H1 (cell line): ENCODE measurements around the gene NUTM2B. TPM values are rescaled to one million over a fixed set of nuclear protein-coding genes. Genes with fewer than 3 reads are reported as not detected.
"Not testable (repeated sequence)": the region's sequence is repeated elsewhere in the genome, so short reads cannot be mapped to it uniquely, and the experiment has no call there.

Experiments used
- CTCF ChIA-PET: fragments of 300-600 bp; sonication (Branson Sonifier 250); formaldehyde crosslinking; loops from one replicate; lab custom pipeline; 2021; ENCODE audit not compliant: partially characterized antibody; lab: Charles Lee
- POLR2A ChIA-PET: fragments of 300-600 bp; sonication (Branson Sonifier 250); formaldehyde crosslinking; loops from one replicate; lab custom pipeline; 2021; ENCODE audit warnings: inconsistent platforms; ENCODE audit not compliant: partially characterized antibody; lab: Charles Lee
- DNase-seq, 2 experiments: peaks; one replicate each; pipeline versions ENCODE4 v3.0.0 to v3.0.0-alpha.2; 2010 to 2022; ENCODE audit warnings: low spot score in 2 of 2, low read depth in 1 of 2, mixed read lengths in 1 of 2
- FAIRE-seq: peaks from 2 replicates; lab custom pipeline; 2011; peaks lifted over from hg19 to GRCh38; lab: Jason Lieb, UNC
- H2AFZ ChIP-seq: 2 replicates; pipeline ENCODE4 v1.8.1; 2012; ENCODE audit warnings: low read length, inconsistent platforms
- H2AK5ac ChIP-seq: 2 replicates; pipeline ENCODE4 v1.6.1; 2013; ENCODE audit warnings: low read depth, low read length
- H2BK120ac ChIP-seq: replicated peaks from 2 replicates; pipeline ENCODE3; 2013; ENCODE audit warnings: low read depth, low read length, inconsistent platforms
- H2BK12ac ChIP-seq: 2 replicates; pipeline ENCODE4 v1.6.1; 2013; ENCODE audit warnings: low read depth, low read length
- H2BK15ac ChIP-seq: 2 replicates; pipeline ENCODE4 v1.6.1; 2013; ENCODE audit warnings: low read length
- H2BK20ac ChIP-seq: 2 replicates; pipeline ENCODE4 v1.6.1; 2013; ENCODE audit warnings: low read length
- H2BK5ac ChIP-seq: 2 replicates; pipeline ENCODE4 v1.6.1; 2013; ENCODE audit warnings: low read depth, low read length
- H3K14ac ChIP-seq: 2 replicates; pipeline ENCODE4 v1.6.1; 2013; ENCODE audit warnings: inconsistent platforms; ENCODE audit not compliant: insufficient read length
- H3K18ac ChIP-seq: 2 replicates; pipeline ENCODE4 v1.6.1; 2013; ENCODE audit warnings: low read length; ENCODE audit errors: extremely low read depth
- H3K23ac ChIP-seq: 2 replicates; pipeline ENCODE4 v1.6.1; 2013; ENCODE audit warnings: inconsistent platforms; ENCODE audit not compliant: insufficient read length
- H3K23me2 ChIP-seq: 2 replicates; pipeline ENCODE4 v1.6.1; 2013; ENCODE audit warnings: low read depth, low read length
- H3K27ac ChIP-seq: 2 replicates; pipeline ENCODE4 v1.6.1; 2011; ENCODE audit warnings: low read depth, low read length, inconsistent platforms
- H3K27me3 ChIP-seq, 4 experiments: replicated peaks in 1 of 4; 1 replicate in 1 of 4; 2 replicates in 3 of 4; pipeline versions ENCODE4 v1.6.1 to v1.8.1; 2011 to 2013; ENCODE audit warnings: low read length in 3 of 4, mild to moderate bottlenecking in 3 of 4, inconsistent platforms in 2 of 4, mixed read lengths in 2 of 4, moderate library complexity in 1 of 4; ENCODE audit not compliant: control insufficient read depth in 3 of 4, insufficient read depth in 3 of 4; ENCODE audit errors: extremely low read depth in 1 of 4
- H3K36me3 ChIP-seq, 4 experiments: 2 replicates each; pipeline versions ENCODE4 v1.6.1 to v1.8.1; 2011 to 2013; ENCODE audit warnings: mild to moderate bottlenecking in 4 of 4, low read length in 3 of 4, moderate library complexity in 2 of 4, control low read depth in 1 of 4, inconsistent platforms in 1 of 4; ENCODE audit not compliant: insufficient read depth in 4 of 4, control insufficient read depth in 2 of 4
- H3K4ac ChIP-seq: replicated peaks from 2 replicates; pipeline ENCODE3; 2013; ENCODE audit warnings: low read length, low read depth, mixed read lengths, inconsistent platforms; ENCODE audit not compliant: insufficient read length
- H3K4me1 ChIP-seq, 4 experiments: replicated peaks in 1 of 4; 1 replicate in 1 of 4; 2 replicates in 3 of 4; pipeline versions ENCODE4 v1.6.1 to v1.8.1; 2011 to 2013; ENCODE audit warnings: low read length in 3 of 4, inconsistent platforms in 2 of 4, mixed read lengths in 1 of 4; ENCODE audit not compliant: insufficient read depth in 4 of 4, control insufficient read depth in 3 of 4
- H3K4me2 ChIP-seq, 2 experiments: 2 replicates each; pipeline versions ENCODE4 v1.6.1 to v1.8.1; 2011 to 2013; ENCODE audit warnings: low read depth in 2 of 2, low read length in 2 of 2, control low read depth in 1 of 2, inconsistent platforms in 1 of 2, mild to moderate bottlenecking in 1 of 2; ENCODE audit not compliant: insufficient read depth in 1 of 2
- H3K4me3 ChIP-seq, 4 experiments: fragments of 200-600, 300-600 bp in 1 of 4; sonication (generic), shearing (Covaris generic), sonication (Bioruptor Twin) in 1 of 4; 2 replicates each; pipeline versions ENCODE4 v1.5.1 to v1.8.1; 2011 to 2016; ENCODE audit warnings: low read length in 4 of 4, low read depth in 3 of 4, control low read depth in 2 of 4, inconsistent platforms in 2 of 4, mild to moderate bottlenecking in 2 of 4, mixed read lengths in 1 of 4, moderate library complexity in 1 of 4; ENCODE audit not compliant: insufficient read depth in 2 of 4; ENCODE audit errors: extremely low read depth in 1 of 4
- H3K56ac ChIP-seq: replicated peaks from 2 replicates; pipeline ENCODE3; 2013; ENCODE audit warnings: low read depth, mild to moderate bottlenecking, mixed read lengths, low read length, inconsistent platforms; ENCODE audit not compliant: insufficient read length
- H3K79me1 ChIP-seq: 2 replicates; pipeline ENCODE4 v1.6.1; 2013; ENCODE audit warnings: low read depth, low read length, control low read depth
- H3K79me2 ChIP-seq, 2 experiments: 2 replicates each; pipeline versions ENCODE4 v1.6.1 to v1.8.1; 2012 to 2013; ENCODE audit warnings: low read length in 2 of 2, mild to moderate bottlenecking in 2 of 2, inconsistent platforms in 1 of 2; ENCODE audit not compliant: insufficient read depth in 2 of 2, control insufficient read depth in 1 of 2
- H3K9ac ChIP-seq, 4 experiments: replicated peaks in 1 of 4; 1 replicate in 1 of 4; 2 replicates in 3 of 4; pipeline versions ENCODE4 v1.6.1 to v1.8.1; 2011 to 2013; ENCODE audit warnings: low read depth in 3 of 4, low read length in 3 of 4, control low read depth in 2 of 4, mild to moderate bottlenecking in 2 of 4, moderate library complexity in 2 of 4, inconsistent platforms in 1 of 4; ENCODE audit errors: extremely low read depth in 1 of 4
- H3K9me3 ChIP-seq, 2 experiments: 2 replicates each; pipeline versions ENCODE4 v1.6.1 to v1.8.1; 2012 to 2013; ENCODE audit warnings: mild to moderate bottlenecking in 2 of 2, moderate library complexity in 2 of 2, control low read depth in 1 of 2, inconsistent platforms in 1 of 2, low read depth in 1 of 2, low read length in 1 of 2, mixed read lengths in 1 of 2; ENCODE audit not compliant: insufficient read depth in 2 of 2
- H4K20me1 ChIP-seq, 2 experiments: replicated peaks in 1 of 2; 2 replicates each; pipeline versions ENCODE3 to v1.8.1; 2011 to 2013; ENCODE audit warnings: inconsistent platforms in 2 of 2, low read length in 2 of 2, mild to moderate bottlenecking in 1 of 2; ENCODE audit not compliant: insufficient read depth in 2 of 2, control insufficient read depth in 1 of 2
- H4K5ac ChIP-seq: 2 replicates; pipeline ENCODE4 v1.6.1; 2013; ENCODE audit warnings: low read length, low read depth, mixed read lengths, inconsistent platforms; ENCODE audit not compliant: insufficient read length
- H4K8ac ChIP-seq: 2 replicates; pipeline ENCODE4 v1.8.0; 2013; ENCODE audit warnings: mild to moderate bottlenecking, moderate library complexity, low read length, inconsistent platforms; ENCODE audit not compliant: insufficient read depth; ENCODE audit errors: extremely low read depth
- H4K91ac ChIP-seq: replicated peaks from 2 replicates; pipeline ENCODE3; 2013; ENCODE audit warnings: low read length, mixed read lengths, inconsistent platforms; ENCODE audit not compliant: insufficient read length
- WGBS, 2 experiments: shearing (Covaris generic) in 1 of 2; methylation state at CpG; one replicate each; pipeline versions ENCODE4 v1.1.6 to v1.1.7; 2013 to 2015; ENCODE audit warnings: low lambda C conversion rate in 2 of 2, mixed read lengths in 2 of 2, inconsistent platforms in 1 of 2, low coverage in 1 of 2, missing lambda C conversion rate in 1 of 2; ENCODE audit not compliant: insufficient replicate concordance in 2 of 2, insufficient coverage in 1 of 2, insufficient read length in 1 of 2; ENCODE audit errors: extremely low coverage in 1 of 2, missing lambda C conversion rate in 1 of 2; 5-methylcytosine and 5-hydroxymethylcytosine counted together
- long read RNA-seq, 2 experiments: library from RNA in 1 of 2; library from capped mRNA in 1 of 2; stranded (forward); transcript quantifications; one replicate each; pipeline ENCODE4 v2.0.0, GENCODE V29; 2021; ENCODE audit warnings: inconsistent platforms in 1 of 2
- polyA minus RNA-seq, 3 experiments: library from RNA; depleted of rRNA, polyadenylated mRNA; stranded (reverse); fragments of >200 nt; gene quantifications; 1 replicate in 2 of 3; 2 replicates in 1 of 3; pipeline ENCODE4 v1.2.3, GENCODE V29; 2011
- polyA plus RNA-seq, 7 experiments: library from polyadenylated mRNA; depleted of rRNA in 3 of 7; stranded (reverse) in 5 of 7; unstranded in 2 of 7; fragments of >200 nt in 5 of 7; fragments of 200-250 nt in 2 of 7; gene quantifications; 1 replicate in 5 of 7; 2 replicates in 1 of 7; 4 replicates in 1 of 7; pipeline versions ENCODE4 v1.2.1 to v1.2.3, GENCODE V29; 2011 to 2013; ENCODE audit warnings: missing spikeins in 2 of 7, mixed read lengths in 2 of 7
- total RNA-seq: library from RNA; stranded (reverse); fragmentation: NEBNext Ultra II Directional; extraction: Animal tissue kit (Norgen Biotek cat#: 25700); gene quantifications from 2 replicates; pipeline ENCODE4 v1.2.1, GENCODE V29; 2021

NUTM2B gene
- total RNA-seq (0.17 and 0.44 TPM in 2 replicates), polyA plus RNA-seq (2011; rRNA removed) (0.20 and 0.27 TPM in 2 replicates), polyA minus RNA-seq (2011; rRNA and poly(A)+ RNA removed) (0.07 and 0.19 TPM in 2 replicates)
- polyA plus RNA-seq (2011; cell fraction: cytosol; rRNA removed): 0.19 TPM
- polyA plus RNA-seq (2011; cell fraction: nucleus; rRNA removed): 0.51 TPM
- 0.23 to 0.60 TPM (median 0.47 TPM) in 4 replicates for polyA plus RNA-seq (2012, experiment 1 of 2)
- 0.21 TPM for polyA plus RNA-seq (2012, experiment 2 of 2)
- 0.28 TPM for polyA plus RNA-seq (2013, experiment 1 of 2)
- 0.29 TPM for polyA plus RNA-seq (2013, experiment 2 of 2)
- polyA minus RNA-seq (2011; cell fraction: cytosol; rRNA and poly(A)+ RNA removed): 0.51 TPM
- polyA minus RNA-seq (2011; cell fraction: nucleus; rRNA and poly(A)+ RNA removed): 0.60 TPM
- long read RNA-seq, experiment 1, partial matches to known transcripts: 0 of 1 reads
- long read RNA-seq, experiment 1, other reads (novel, unspliced or antisense): 1 of 1 reads
- long read RNA-seq, experiment 2: 0 reads

DNA sequence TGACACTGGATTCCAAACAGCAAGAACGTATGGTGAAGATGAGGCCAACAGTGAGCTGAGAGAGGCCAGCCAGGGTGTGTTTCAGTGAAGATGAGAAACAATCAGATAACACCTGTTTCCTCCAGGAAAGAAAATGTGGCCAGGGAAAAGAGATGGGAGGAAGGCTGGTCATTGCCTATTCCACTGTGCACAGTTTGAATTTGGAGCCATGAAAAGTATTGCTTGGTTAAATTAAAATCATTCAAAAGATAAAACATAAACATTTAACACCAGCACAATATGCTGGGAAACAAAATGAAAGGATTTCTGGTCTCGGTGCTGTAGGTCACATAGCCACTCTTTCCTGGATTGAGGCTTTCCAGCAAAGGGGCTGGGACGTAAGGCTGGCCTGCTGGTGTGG is at the start of gene NUTM2B:
Gene NUTM2B (plus strand): TSS at position 301 of the 400 bp plus-strand sequence. CDS start 383 bp downstream, outside the sequence.
- H2AFZ ChIP-seq, H2BK120ac ChIP-seq, H3K4me2 ChIP-seq, H3K23me2 ChIP-seq, POLR2A ChIA-PET, H3K27me3 ChIP-seq, H3K4me3 ChIP-seq, H3K4ac ChIP-seq, CTCF ChIA-PET, H3K36me3 ChIP-seq, H2BK20ac ChIP-seq, H3K56ac ChIP-seq, H3K79me2 ChIP-seq, H3K4me1 ChIP-seq, H3K18ac ChIP-seq, H4K8ac ChIP-seq, DNase-seq, H2BK5ac ChIP-seq, H2AK5ac ChIP-seq, H3K23ac ChIP-seq, H2BK12ac ChIP-seq, H3K9ac ChIP-seq, H4K91ac ChIP-seq, H3K14ac ChIP-seq, H2BK15ac ChIP-seq, H4K20me1 ChIP-seq, FAIRE-seq, H3K79me1 ChIP-seq, H3K9me3 ChIP-seq, H3K27ac ChIP-seq, H4K5ac ChIP-seq: not testable (repeated sequence)
- WGBS, 2 experiments: no CpG with 5 or more reads among the region's 3 CpGs

DNA sequence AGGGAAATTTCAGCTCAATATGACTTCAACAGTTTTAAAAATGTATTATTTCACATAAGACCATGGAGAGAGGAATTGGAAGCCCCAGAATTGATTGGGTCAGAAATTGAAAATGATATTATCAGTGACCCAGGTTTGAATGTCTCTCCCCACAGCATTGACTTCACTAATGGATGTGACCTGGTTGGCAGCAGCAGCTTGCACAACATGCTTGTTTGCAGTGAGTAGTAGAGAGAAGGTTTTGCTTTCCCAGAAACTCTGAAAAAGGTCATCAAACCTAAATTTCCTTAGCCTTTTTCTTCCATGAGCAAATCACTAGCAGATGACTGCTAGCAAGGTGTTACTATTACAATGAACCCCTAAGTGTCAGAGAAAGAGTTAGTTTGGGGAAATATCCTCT is 39.7 kb upstream of the NUTM2B start:
- H3K18ac ChIP-seq, H4K91ac ChIP-seq, H3K79me1 ChIP-seq, H3K23ac ChIP-seq, H4K8ac ChIP-seq, H3K36me3 ChIP-seq, H2BK5ac ChIP-seq, H4K20me1 ChIP-seq, H3K14ac ChIP-seq, CTCF ChIA-PET, H3K23me2 ChIP-seq, H3K79me2 ChIP-seq, H2BK20ac ChIP-seq, H2AFZ ChIP-seq, H4K5ac ChIP-seq, H2AK5ac ChIP-seq, H3K4me1 ChIP-seq, DNase-seq, POLR2A ChIA-PET, H3K4ac ChIP-seq, H2BK12ac ChIP-seq, FAIRE-seq, H3K4me3 ChIP-seq, H3K56ac ChIP-seq, H3K9ac ChIP-seq, H3K4me2 ChIP-seq, H2BK15ac ChIP-seq, H3K27me3 ChIP-seq, H3K27ac ChIP-seq, H3K9me3 ChIP-seq, H2BK120ac ChIP-seq: not testable (repeated sequence)
